PC-3 (cell line): Measurements from ENCODE around the gene NUP43. TPM values are rescaled to one million over a fixed set of nuclear protein-coding genes. Genes with fewer than 3 reads are reported as not detected.

ENCODE experiments used
- ATAC-seq: fragments of 200-7000 bp; cut with Tn5 transposase; 2 replicates; pipeline ENCODE4 v1.9.1; 2020; ENCODE audit warnings: mild to moderate bottlenecking, moderate library complexity
- BruUV-seq: library from RNA; stranded (reverse); fragments of 400-500 nt; replicated peaks from 2 replicates; lab custom pipeline; 2021; lab: Mats Ljungman, UMichigan
- CTCF ChIA-PET: fragments of 300-600 bp; sonication (Branson Sonifier 250); formaldehyde crosslinking; loops from one replicate; lab custom pipeline; 2022; ENCODE audit warnings: antibody characterized with exemption; lab: Charles Lee
- POLR2A ChIA-PET: fragments of 300-600 bp; sonication (Branson Sonifier 250); formaldehyde crosslinking; loops from one replicate; lab custom pipeline; 2022; ENCODE audit warnings: antibody characterized with exemption; ENCODE audit not compliant: unreplicated experiment; lab: Charles Lee
- DNase-seq: peaks from one replicate; pipeline ENCODE4 v3.0.0-alpha.2; 2015
- H2AFZ ChIP-seq: fragments of 300-600 bp; sonication (generic); 2 replicates; pipeline ENCODE4 v1.6.0; 2016; ENCODE audit warnings: antibody characterized with exemption, low read length
- H3F3A ChIP-seq: fragments of 300-600 bp; sonication (generic); one replicate; pipeline ENCODE4 v1.6.0; 2017; ENCODE audit warnings: antibody characterized with exemption, low read length, control low read depth, mild to moderate bottlenecking; ENCODE audit not compliant: unreplicated experiment
- H3K27ac ChIP-seq: fragments of 300-600 bp; sonication (generic); 2 replicates; pipeline ENCODE4 v1.5.1; 2016; ENCODE audit warnings: mild to moderate bottlenecking, low read length
- H3K27me3 ChIP-seq: fragments of 300-600 bp; sonication (generic); 2 replicates; pipeline ENCODE4 v1.6.1; 2016; ENCODE audit warnings: low read length, mixed read lengths
- H3K36me3 ChIP-seq: fragments of 300-600 bp; sonication (generic); 2 replicates; pipeline ENCODE4 v1.6.1; 2016; ENCODE audit warnings: low read depth, mixed run types, low read length, mixed read lengths
- H3K4me1 ChIP-seq: fragments of 300-600 bp; sonication (generic); 2 replicates; pipeline ENCODE4 v1.5.1; 2016; ENCODE audit warnings: low read length; ENCODE audit not compliant: insufficient read depth
- H3K4me2 ChIP-seq: fragments of 300-600 bp; sonication (generic); 2 replicates; pipeline ENCODE4 v1.6.0; 2016; ENCODE audit warnings: low read length
- H3K4me3 ChIP-seq: fragments of 300-600 bp; sonication (generic); 2 replicates; pipeline ENCODE4 v1.5.1; 2016; ENCODE audit warnings: mild to moderate bottlenecking, low read length, mixed read lengths
- H3K79me2 ChIP-seq: fragments of 300-600 bp; sonication (generic); 2 replicates; pipeline ENCODE4 v1.6.1; 2017; ENCODE audit warnings: low read length, mixed read lengths
- H3K9ac ChIP-seq: fragments of 300-600 bp; sonication (generic); 2 replicates; pipeline ENCODE4 v1.6.0; 2016; ENCODE audit warnings: mild to moderate bottlenecking, low read length
- H3K9me2 ChIP-seq: fragments of 300-600 bp; sonication (generic); replicated peaks from 2 replicates; pipeline ENCODE4 v1.6.1; 2016; ENCODE audit warnings: mixed run types, low read length, mixed read lengths
- H3K9me3 ChIP-seq: fragments of 300-600 bp; sonication (generic); 2 replicates; pipeline ENCODE4 v1.6.1; 2016; ENCODE audit warnings: low read length, mixed read lengths
- H4K20me1 ChIP-seq: fragments of 300-600 bp; sonication (generic); 2 replicates; pipeline ENCODE4 v1.6.1; 2016; ENCODE audit warnings: low read length, mixed read lengths
- EZH2 ChIP-seq: fragments of 300-600 bp; sonication (generic); IDR thresholded peaks from one replicate; pipeline ENCODE4 v1.6.1; 2017; ENCODE audit warnings: antibody characterized with exemption, mild to moderate bottlenecking, low read length; ENCODE audit not compliant: unreplicated experiment
- EZH2phosphoT487 ChIP-seq: fragments of 300-600 bp; sonication (generic); IDR thresholded peaks from 2 replicates; pipeline ENCODE4 v1.6.1; 2018; ENCODE audit warnings: mild to moderate bottlenecking, antibody characterized with exemption, low read length, borderline replicate concordance
- intact Hi-C: fragments of 100-400 bp; cut with micrococcal nuclease; formaldehyde crosslinking; loops from 2 replicates; pipeline ENCODE4 v1.9.0; 2023
- total RNA-seq: library from RNA; depleted of rRNA; stranded (reverse); fragments of >200 nt; gene quantifications from 2 replicates; pipeline ENCODE4 v1.2.3, GENCODE V29; 2014
- TF ChIP-seq, protein P1 (sequence below): fragments of 300-600 bp; sonication (generic); conservative IDR thresholded peaks from 2 replicates; pipeline ENCODE4 v1.5.1; 2017; ENCODE audit warnings: antibody characterized with exemption, low read depth, mild to moderate bottlenecking, low read length

NUP43 gene
- total RNA-seq, 1 experiment from 2014 or later, result 25.5 TPM

GRCh38 chr6:149769676-149770075, 23.3 kb upstream of the NUP43 start:
- intact Hi-C loops, result no loop called here
- Histone ChIP-seq H2AFZ (no peak overlapping the region), H3K9ac (no peak overlapping the region), H3K4me1 (peaks cover 6% of the 10 kb centered on the region; the same call in 1 of the 2 replicates), H3K27ac (no peak overlapping the region), H3K27me3 (no peaks in the 10 kb centered on the region), H3K36me3 (peaks cover 20% of the 10 kb centered on the region), H3K9me2 (no peaks in the 10 kb centered on the region), H3K4me3 (no peak overlapping the region), H4K20me1 (no peaks in the 10 kb centered on the region), H3F3A (no peaks in the 10 kb centered on the region), H3K4me2 (no peak overlapping the region), H3K79me2 (peaks cover 37% of the 10 kb centered on the region), H3K9me3 (no peaks in the 10 kb centered on the region)
- no TSS peak for BruUV-seq
- ATAC-seq, result no peak
- DNase-seq, result no peak
- POLR2A ChIA-PET, result no interaction called here
- TF ChIP-seq, protein P1, sequence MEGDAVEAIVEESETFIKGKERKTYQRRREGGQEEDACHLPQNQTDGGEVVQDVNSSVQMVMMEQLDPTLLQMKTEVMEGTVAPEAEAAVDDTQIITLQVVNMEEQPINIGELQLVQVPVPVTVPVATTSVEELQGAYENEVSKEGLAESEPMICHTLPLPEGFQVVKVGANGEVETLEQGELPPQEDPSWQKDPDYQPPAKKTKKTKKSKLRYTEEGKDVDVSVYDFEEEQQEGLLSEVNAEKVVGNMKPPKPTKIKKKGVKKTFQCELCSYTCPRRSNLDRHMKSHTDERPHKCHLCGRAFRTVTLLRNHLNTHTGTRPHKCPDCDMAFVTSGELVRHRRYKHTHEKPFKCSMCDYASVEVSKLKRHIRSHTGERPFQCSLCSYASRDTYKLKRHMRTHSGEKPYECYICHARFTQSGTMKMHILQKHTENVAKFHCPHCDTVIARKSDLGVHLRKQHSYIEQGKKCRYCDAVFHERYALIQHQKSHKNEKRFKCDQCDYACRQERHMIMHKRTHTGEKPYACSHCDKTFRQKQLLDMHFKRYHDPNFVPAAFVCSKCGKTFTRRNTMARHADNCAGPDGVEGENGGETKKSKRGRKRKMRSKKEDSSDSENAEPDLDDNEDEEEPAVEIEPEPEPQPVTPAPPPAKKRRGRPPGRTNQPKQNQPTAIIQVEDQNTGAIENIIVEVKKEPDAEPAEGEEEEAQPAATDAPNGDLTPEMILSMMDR, result no peak
- TF ChIP-seq EZH2, result no peak
- no peak for TF ChIP-seq EZH2phosphoT487
- CTCF ChIA-PET, result no interaction called here

DNA sequence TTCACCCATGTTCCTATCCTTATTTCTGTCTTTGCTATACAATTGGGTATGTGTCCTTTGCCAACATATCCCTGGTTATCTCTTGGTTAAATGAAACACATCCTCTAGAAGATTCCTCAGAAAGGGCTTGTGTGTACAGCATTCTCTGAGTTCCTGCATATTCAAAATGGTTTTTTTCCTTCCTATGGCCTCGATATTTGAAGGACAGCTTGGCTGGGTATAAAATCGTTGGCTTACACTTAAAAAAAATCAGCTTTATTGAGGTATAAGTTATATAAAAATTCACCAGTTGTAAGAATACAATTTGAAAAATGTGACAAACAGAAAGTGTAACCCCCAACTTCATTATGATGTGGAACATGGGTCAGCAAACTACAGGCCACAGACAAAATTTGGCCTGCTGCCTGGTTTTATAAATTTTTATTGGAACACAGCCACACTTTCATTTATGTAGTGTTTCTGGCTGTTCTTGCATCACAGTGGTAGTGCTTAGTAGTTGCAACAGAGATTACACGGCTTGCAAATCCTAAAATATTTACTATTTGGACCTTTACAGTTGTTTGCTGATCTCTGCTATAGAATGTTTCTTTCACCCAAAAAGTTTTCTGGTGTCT, 19.9 kb upstream of the NUP43 start:
- H3K9me2 ChIP-seq, result no peaks in the 10 kb centered on the region
- H3K4me3 ChIP-seq, result no peak overlapping the region
- ChIA-PET CTCF (no interaction called here), POLR2A (no interaction called here)
- H3K27ac ChIP-seq, result no peak overlapping the region
- no peak overlapping the region for H2AFZ ChIP-seq
- H3K79me2 ChIP-seq, result peaks cover 61% of the 10 kb centered on the region
- intact Hi-C loops, result no loop called here
- H3K4me1 ChIP-seq, result peaks cover 6% of the 10 kb centered on the region; the same call in 1 of the 2 replicates
- peak; percentile 51 for DNase-seq
- TF ChIP-seq, protein P1, result no peak
- no peak for TF ChIP-seq EZH2
- no peaks in the 10 kb centered on the region for H3K9me3 ChIP-seq
- no peak for ATAC-seq
- no TSS peak for BruUV-seq
- 0 out of 2 replicates have a peak, but pooled peaks cover 4% of the 10 kb centered on the region for H4K20me1 ChIP-seq
- no peaks in the 10 kb centered on the region for H3F3A ChIP-seq
- H3K9ac ChIP-seq, result no peak overlapping the region
- no peak overlapping the region for H3K4me2 ChIP-seq
- peaks cover 10% of the 10 kb centered on the region for H3K36me3 ChIP-seq
- H3K27me3 ChIP-seq, result no peaks in the 10 kb centered on the region

DNA sequence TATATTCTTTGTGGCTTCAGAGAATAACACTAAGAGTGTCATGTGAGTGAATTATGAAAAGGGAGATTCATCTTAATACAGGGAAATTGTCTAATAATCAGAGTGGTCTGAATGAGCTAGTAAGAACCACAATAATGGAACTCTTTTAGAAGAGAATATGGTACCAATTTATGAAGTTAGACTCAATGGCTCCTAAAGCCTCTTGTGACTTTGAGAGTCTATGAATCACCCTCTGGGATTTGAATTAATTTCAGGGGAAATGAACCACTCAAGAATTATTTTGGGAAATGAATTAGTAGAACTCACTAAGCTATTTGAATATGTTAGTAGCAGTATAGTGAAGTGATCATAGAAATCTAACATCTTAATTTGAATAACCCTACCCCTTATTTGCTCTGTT, 17.5 kb upstream of the NUP43 start:
- Histone ChIP-seq H3F3A (no peaks in the 10 kb centered on the region), H3K27ac (no peak overlapping the region), H2AFZ (no peak overlapping the region), H3K79me2 (peaks cover 63% of the 10 kb centered on the region), H3K9ac (no peak overlapping the region), H3K4me1 (peaks cover 6% of the 10 kb centered on the region; the same call in 1 of the 2 replicates), H3K36me3 (peaks cover 10% of the 10 kb centered on the region), H3K4me3 (no peak overlapping the region), H3K9me3 (no peaks in the 10 kb centered on the region), H4K20me1 (0 out of 2 replicates have a peak, but pooled peaks cover 4% of the 10 kb centered on the region), H3K27me3 (no peaks in the 10 kb centered on the region), H3K4me2 (no peak overlapping the region), H3K9me2 (no peaks in the 10 kb centered on the region)
- TF ChIP-seq EZH2, result no peak
- POLR2A ChIA-PET, result no interaction called here
- BruUV-seq, result no TSS peak
- intact Hi-C loops, result no loop called here
- ATAC-seq (no peak), DNase-seq (no peak)
- CTCF ChIA-PET, result no interaction called here
